ENCODE measurements around the gene ATP5F1D. TPM values are rescaled to one million over a fixed set of nuclear protein-coding genes. Genes with fewer than 3 reads are reported as not detected.

ATP5F1D gene
- total and polyA plus RNA-seq, 2 donors (not counting 1 experiment from before 2014, with no cell fraction given): 150 to 166 TPM

DNA sequence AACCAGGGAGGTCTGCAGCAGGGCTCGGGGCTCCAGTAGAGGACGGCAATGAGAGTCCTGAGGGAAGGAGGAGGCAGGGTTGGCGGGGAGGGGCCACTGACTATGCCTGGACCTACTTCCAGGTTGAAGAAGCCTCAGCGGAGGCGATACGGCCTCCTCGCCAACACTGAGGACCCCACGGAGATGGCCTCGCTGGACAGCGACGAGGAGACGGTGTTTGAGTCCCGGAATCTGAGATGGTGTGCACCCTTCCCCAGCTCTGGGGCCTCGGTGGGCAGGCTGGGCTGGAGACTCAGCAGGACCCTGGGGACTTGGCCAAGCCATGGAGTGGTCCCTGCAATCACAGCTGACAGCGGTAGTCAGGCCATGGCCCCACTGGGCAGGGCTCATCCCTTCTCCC lies 35.5 kb downstream of the ATP5F1D start:
- intact Hi-C loops (cut with micrococcal nuclease): no loop called here
- ATAC-seq (ENCODE audit: low read depth): no peak
- peak overlapping the region in 1 of 2 donors; percentile 97 for H3K27ac ChIP-seq (ENCODE audit: low read length in 2 of 2)
- Mint-ChIP-seq H3K27ac (peak overlapping the region; percentile 94), H3K9me3 (ENCODE audit: insufficient read depth) (no peaks in the 10 kb centered on the region), H3K27me3 (no peaks in the 10 kb centered on the region), H3K4me3 (peak overlapping the region; percentile 89), H3K4me1 (peaks cover 34% of the 10 kb centered on the region)
- peak; percentile 46 for DNase-seq
- no peak overlapping the region for H2AFZ ChIP-seq (ENCODE audit: insufficient read depth, low read depth, low read length, poor library complexity, severe bottlenecking)
- H3K79me2 ChIP-seq (ENCODE audit: control insufficient read depth, insufficient read depth, low read length): peaks cover 59% of the 10 kb centered on the region
- peaks cover 26 to 46% of the 10 kb centered on the region in 2 donors for H3K4me1 ChIP-seq (ENCODE audit: control insufficient read depth in 2 of 2, insufficient read depth in 2 of 2, low read length in 2 of 2)
- TF ChIP-seq, protein P1, sequence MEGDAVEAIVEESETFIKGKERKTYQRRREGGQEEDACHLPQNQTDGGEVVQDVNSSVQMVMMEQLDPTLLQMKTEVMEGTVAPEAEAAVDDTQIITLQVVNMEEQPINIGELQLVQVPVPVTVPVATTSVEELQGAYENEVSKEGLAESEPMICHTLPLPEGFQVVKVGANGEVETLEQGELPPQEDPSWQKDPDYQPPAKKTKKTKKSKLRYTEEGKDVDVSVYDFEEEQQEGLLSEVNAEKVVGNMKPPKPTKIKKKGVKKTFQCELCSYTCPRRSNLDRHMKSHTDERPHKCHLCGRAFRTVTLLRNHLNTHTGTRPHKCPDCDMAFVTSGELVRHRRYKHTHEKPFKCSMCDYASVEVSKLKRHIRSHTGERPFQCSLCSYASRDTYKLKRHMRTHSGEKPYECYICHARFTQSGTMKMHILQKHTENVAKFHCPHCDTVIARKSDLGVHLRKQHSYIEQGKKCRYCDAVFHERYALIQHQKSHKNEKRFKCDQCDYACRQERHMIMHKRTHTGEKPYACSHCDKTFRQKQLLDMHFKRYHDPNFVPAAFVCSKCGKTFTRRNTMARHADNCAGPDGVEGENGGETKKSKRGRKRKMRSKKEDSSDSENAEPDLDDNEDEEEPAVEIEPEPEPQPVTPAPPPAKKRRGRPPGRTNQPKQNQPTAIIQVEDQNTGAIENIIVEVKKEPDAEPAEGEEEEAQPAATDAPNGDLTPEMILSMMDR (IDR thresholded peaks at IDR 0.05): no peak
- TF ChIP-seq EZH2 (IDR thresholded peaks at IDR 0.05; ENCODE audit: borderline replicate concordance, insufficient read depth, low read depth, low read length, poor library complexity, severe bottlenecking): no peak
- no peak overlapping the region for H3K4me3 ChIP-seq (ENCODE audit: control extremely low read depth in 1 of 5, extremely low read depth in 1 of 5, insufficient read depth in 1 of 5, low read depth in 2 of 5, low read length in 4 of 5)
- H3K9me3 ChIP-seq (ENCODE audit: control extremely low read depth in 1 of 3, control insufficient read depth in 2 of 3, insufficient read depth in 1 of 3, low read length in 2 of 3): no peaks in the 10 kb centered on the region
- peak overlapping the region; percentile 100 for H3K4me2 ChIP-seq (replicated peaks; ENCODE audit: low read depth, low read length, poor library complexity, severe bottlenecking)
- peaks cover 70% of the 10 kb centered on the region for H4K20me1 ChIP-seq (ENCODE audit: control insufficient read depth, insufficient read depth, low read length, poor library complexity, severe bottlenecking)
- peaks cover 9 to 45% of the 10 kb centered on the region in 2 experiments for H3K36me3 ChIP-seq (replicated peaks in 1 of 2; ENCODE audit: control extremely low read depth in 1 of 2, control insufficient read depth in 1 of 2, extremely low read depth in 1 of 2, insufficient read depth in 2 of 2, low read length in 1 of 2)
- 97% methylated on average over 14 of the region's 15 CpGs for WGBS (ENCODE audit: insufficient coverage)
- no peaks in the 10 kb centered on the region for H3K27me3 ChIP-seq (replicated peaks in 1 of 4; ENCODE audit: control extremely low read depth in 1 of 4, control insufficient read depth in 3 of 4, insufficient read depth in 4 of 4, low read length in 3 of 4)
- ChIA-PET CTCF (interaction anchor here (0.7 to 1.2 kb wide), 4 partner anchors 11 to 133 kb away, joined by 3 read pairs; no protein-coding TSS in a partner anchor), POLR2A (no interaction called here)
- H3K9ac ChIP-seq (ENCODE audit: low read length): no peak overlapping the region

- Mint-ChIP-seq H3K27ac (peak overlapping the region; percentile 7), H3K27me3 (no peaks in the 10 kb centered on the region), H3K4me1 (peaks cover 26% of the 10 kb centered on the region), H3K9me3 (ENCODE audit: insufficient read depth) (no peaks in the 10 kb centered on the region), H3K4me3 (peak overlapping the region; percentile 19)
- no peak overlapping the region for H3K9ac ChIP-seq (ENCODE audit: low read length)
- 91% methylated on average over 11 of the region's 12 CpGs for WGBS (ENCODE audit: insufficient coverage)
- H3K79me2 ChIP-seq (ENCODE audit: control insufficient read depth, insufficient read depth, low read length): peaks cover 50% of the 10 kb centered on the region
- ATAC-seq (ENCODE audit: low read depth) (no peak), DNase-seq (no peak)
- peaks cover 0 to 2% (median 0%) of the 10 kb centered on the region in 3 donors for H3K9me3 ChIP-seq (ENCODE audit: control extremely low read depth in 1 of 3, control insufficient read depth in 2 of 3, insufficient read depth in 1 of 3, low read length in 2 of 3)
- H3K36me3 ChIP-seq (replicated peaks in 1 of 2; ENCODE audit: control extremely low read depth in 1 of 2, control insufficient read depth in 1 of 2, extremely low read depth in 1 of 2, insufficient read depth in 2 of 2, low read length in 1 of 2): peaks cover 4 to 34% of the 10 kb centered on the region in 2 experiments
- no peak overlapping the region for H3K27ac ChIP-seq (ENCODE audit: low read length in 2 of 2)
- no peak overlapping the region for H3K4me3 ChIP-seq (ENCODE audit: control extremely low read depth in 1 of 5, extremely low read depth in 1 of 5, insufficient read depth in 1 of 5, low read depth in 2 of 5, low read length in 4 of 5)
- TF ChIP-seq, protein P1 (IDR thresholded peaks at IDR 0.05): no peak
- no peak for TF ChIP-seq EZH2 (IDR thresholded peaks at IDR 0.05; ENCODE audit: borderline replicate concordance, insufficient read depth, low read depth, low read length, poor library complexity, severe bottlenecking)
- ChIA-PET CTCF (interaction anchor here (0.6 to 2.0 kb wide), 6 partner anchors 12 to 166 kb away, joined by 3 to 5 read pairs (median 3); no protein-coding TSS in a partner anchor), POLR2A (interaction anchor here (0.6 to 0.7 kb wide), 2 partner anchors 14 to 1255 kb away, joined by 3 read pairs; no protein-coding TSS in a partner anchor)
- peaks cover 21 to 38% of the 10 kb centered on the region in 2 donors for H3K4me1 ChIP-seq (ENCODE audit: control insufficient read depth in 2 of 2, insufficient read depth in 2 of 2, low read length in 2 of 2)
- no peak overlapping the region for H2AFZ ChIP-seq (ENCODE audit: insufficient read depth, low read depth, low read length, poor library complexity, severe bottlenecking)
- no peak overlapping the region for H3K4me2 ChIP-seq (replicated peaks; ENCODE audit: low read depth, low read length, poor library complexity, severe bottlenecking)
- intact Hi-C loops (cut with micrococcal nuclease): loop anchor here (2.0 kb wide), 2 partner anchors 67 to 129 kb away; partner anchors contain the start of gene DAZAP1
- peaks cover 0 to 3% (median 0%) of the 10 kb centered on the region in 4 experiments for H3K27me3 ChIP-seq (replicated peaks in 1 of 4; ENCODE audit: control extremely low read depth in 1 of 4, control insufficient read depth in 3 of 4, insufficient read depth in 4 of 4, low read length in 3 of 4)
- peaks cover 60% of the 10 kb centered on the region for H4K20me1 ChIP-seq (ENCODE audit: control insufficient read depth, insufficient read depth, low read length, poor library complexity, severe bottlenecking)
These were observed 36.5 kb downstream of the ATP5F1D start for GRCh38 chr19:1278074-1278473.
